COLO829 (cell line): Measurements from ENCODE around the gene MRPL36.

Experiments used
- DNase-seq: peaks from one replicate; pipeline ENCODE4 v3.0.0; 2012; ENCODE audit warnings: low spot score

The MRPL36 gene

DNA sequence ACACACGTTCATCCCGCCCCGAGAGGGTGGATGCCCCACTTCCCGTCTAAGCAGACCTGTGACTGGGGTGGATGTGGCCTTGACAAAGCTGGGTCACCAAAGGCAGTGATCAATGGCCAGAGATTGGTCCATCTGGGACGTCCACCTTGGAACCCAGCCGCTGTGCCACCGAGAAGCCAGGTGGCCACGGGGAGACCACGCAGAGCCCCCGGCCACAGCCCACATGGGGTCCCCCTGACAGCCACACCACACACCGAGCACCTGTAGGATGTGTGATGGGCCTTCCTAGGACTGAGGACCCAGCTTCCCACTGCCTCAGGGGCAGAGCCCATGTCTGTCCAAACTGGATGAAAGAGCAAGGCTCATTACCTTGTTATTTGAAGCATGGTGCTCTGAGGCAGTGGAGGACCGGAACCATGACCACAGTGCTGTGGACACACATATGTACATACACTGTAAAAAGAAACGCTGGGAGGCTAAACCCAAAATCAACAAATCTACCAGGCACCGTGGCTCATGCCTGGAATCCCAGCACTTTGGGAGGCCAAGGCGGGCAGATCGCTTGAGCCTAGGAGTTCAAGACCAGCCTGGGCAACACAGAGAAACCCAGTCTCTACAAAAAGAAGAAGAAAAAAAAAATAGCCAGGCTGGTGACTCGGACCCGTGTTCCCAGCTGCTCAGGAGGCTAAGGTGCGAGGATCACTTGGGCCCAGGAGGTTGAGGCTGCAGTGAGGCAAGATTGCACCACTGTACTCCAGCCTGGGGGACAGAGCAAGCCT lies 50.1 kb downstream of the MRPL36 start:
- no peak for DNase-seq

DNA sequence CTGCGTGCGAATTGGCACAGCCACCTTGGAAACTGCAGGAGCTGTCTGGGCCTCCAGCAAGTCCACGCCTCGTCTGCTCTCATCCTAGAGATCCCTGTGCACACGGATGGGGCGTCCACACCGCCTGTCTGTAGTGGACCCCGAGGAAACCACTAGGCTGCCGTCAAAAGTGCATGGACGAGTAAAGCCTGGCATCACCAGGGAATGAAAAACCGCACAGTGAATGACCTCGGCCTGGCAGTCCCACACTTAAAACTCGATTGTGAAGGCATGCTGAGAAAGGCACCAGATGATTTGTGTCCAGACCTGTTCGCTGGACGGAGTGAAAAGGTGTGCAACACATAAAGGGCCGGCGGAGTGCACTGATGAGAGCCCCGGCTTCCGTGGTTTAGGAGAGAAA lies 50.8 kb downstream of the MRPL36 start:
- no peak for DNase-seq
